ENCODE data around the gene KLK3.

DNA sequence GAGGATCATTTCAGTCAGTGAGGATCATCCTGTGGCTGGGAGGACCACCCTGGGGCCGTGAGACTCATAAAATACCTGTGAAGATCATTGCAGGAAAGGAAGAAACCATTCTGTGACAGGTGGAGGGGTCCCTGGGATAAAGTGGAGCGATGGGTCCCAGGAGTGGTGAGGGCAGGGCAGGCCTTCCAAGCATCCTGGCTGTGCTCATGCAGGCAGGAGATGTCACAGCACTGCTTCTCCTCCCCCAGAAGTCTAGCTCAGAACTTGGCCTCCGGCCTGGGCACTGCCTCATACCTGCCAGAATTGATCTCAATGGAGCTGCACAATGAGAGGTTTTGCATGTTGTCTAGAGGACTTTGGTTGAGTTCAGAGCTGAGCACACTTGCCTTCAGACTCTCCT lies 42.2 kb upstream of the KLK3 start:
- TF ChIP-seq CTCF (IDR thresholded peaks at IDR 0.05 in 2 of 3, conservative IDR thresholded peaks at IDR 0.05 in 1 of 3; ENCODE audit: borderline replicate concordance in 1 of 3, insufficient read depth in 1 of 3, low read depth in 2 of 3, low read length in 2 of 3) = no peak
- TF ChIP-seq POLR2A (IDR thresholded peaks at IDR 0.05; ENCODE audit: borderline replicate concordance, extremely low read depth, insufficient read depth, insufficient read length) = no peak
